ENCODE data around the gene TM9SF2. TPM values are rescaled to one million over a fixed set of nuclear protein-coding genes. Genes with fewer than 3 reads are reported as not detected.

The TM9SF2 gene
- total and polyA plus RNA-seq, 2 of the 4 experiments (the other 2 are of a cell fraction), result 46.1 to 85.5 TPM

GRCh38 chr13:99585609-99586008 is 84.3 kb downstream of the TM9SF2 start:
- H4K5ac ChIP-seq (ENCODE audit: low read depth, low read length), result no peak overlapping the region
- intact Hi-C loops (cut with micrococcal nuclease), result no loop called here
- H4K8ac ChIP-seq (ENCODE audit: low read depth in 2 of 2, low read length in 2 of 2), result no peak overlapping the region
- POLR2A ChIA-PET (ENCODE audit: unreplicated experiment), result no interaction called here
- no peak overlapping the region for H4K91ac ChIP-seq (ENCODE audit: insufficient read depth, low read depth, low read length)
- no peak overlapping the region for H3K4ac ChIP-seq (ENCODE audit: low read depth, low read length)
- H3K56ac ChIP-seq (ENCODE audit: extremely low read depth, insufficient read depth, low read length), result no peak overlapping the region
- no peak overlapping the region for H3K9ac ChIP-seq (ENCODE audit: low read depth, low read length)
- H3K79me1 ChIP-seq (ENCODE audit: low read depth in 1 of 2, low read length in 2 of 2), result no peaks in the 10 kb centered on the region
- H2AK5ac ChIP-seq (ENCODE audit: low read depth, low read length), result no peak overlapping the region
- no peak overlapping the region for H2AFZ ChIP-seq (replicated peaks; ENCODE audit: low read length, poor library complexity)
- H2BK15ac ChIP-seq (ENCODE audit: low read depth, low read length), result no peak overlapping the region
- peaks cover 6% of the 10 kb centered on the region; the same call in 1 of the 2 replicates for H3K4me1 ChIP-seq (ENCODE audit: control insufficient read depth, insufficient read depth, low read length)
- CTCF ChIA-PET, result no interaction called here
- no peak overlapping the region for H3K23ac ChIP-seq (ENCODE audit: low read depth, low read length)
- H3K14ac ChIP-seq (replicated peaks; ENCODE audit: low read depth, low read length), result no peak overlapping the region
- H3K4me3 ChIP-seq (ENCODE audit: insufficient read depth, low read depth, low read length), result no peak overlapping the region
- no peak overlapping the region for H2BK20ac ChIP-seq (ENCODE audit: low read depth, low read length)
- no peak overlapping the region for H2BK5ac ChIP-seq (ENCODE audit: low read depth, low read length, poor library complexity, severe bottlenecking)
- TF ChIP-seq RCOR1 (IDR thresholded peaks at IDR 0.05; ENCODE audit: insufficient replicate concordance, low read length) (no peak), ELK1 (IDR thresholded peaks at IDR 0.05; ENCODE audit: borderline replicate concordance, low read depth, low read length) (no peak)
- H3K36me3 ChIP-seq (ENCODE audit: control insufficient read depth, insufficient read depth, low read length), result no peaks in the 10 kb centered on the region
- no peak overlapping the region for H2AK9ac ChIP-seq (replicated peaks; ENCODE audit: low read depth, low read length, poor library complexity)
- H3K9me3 ChIP-seq (ENCODE audit: control insufficient read depth, insufficient read depth, low read length), result no peaks in the 10 kb centered on the region
- in situ Hi-C loops (cut with MboI; ENCODE audit: low sequenced_read_pairs), result no loop called here
- no TSS peak for BruUV-seq (replicated peaks)
- H2BK120ac ChIP-seq (ENCODE audit: low read depth, low read length), result no peak overlapping the region
- no peak overlapping the region for H3K18ac ChIP-seq (ENCODE audit: low read depth, low read length)
- no CpG with 5 or more reads among the region's 3 CpGs for WGBS, 2 experiments (ENCODE audit: extremely low coverage in 2 of 2, insufficient read length in 1 of 2)
- H3K27ac ChIP-seq (ENCODE audit: insufficient read depth, low read length), result no peak overlapping the region
- ATAC-seq (ENCODE audit: low read depth), result no peak
- peaks cover 9% of the 10 kb centered on the region; the same call in 1 of the 2 replicates for H3K9me1 ChIP-seq (ENCODE audit: insufficient read depth, low read length)
- peaks cover 2% of the 10 kb centered on the region; the same call in 1 of the 2 replicates for H3K27me3 ChIP-seq (ENCODE audit: control insufficient read depth, insufficient read depth, low read length)
- dilution Hi-C loops (cut with HindIII; ENCODE audit: low sequenced_read_pairs, unreplicated experiment), result no loop called here
- no peak overlapping the region for H3K4me2 ChIP-seq (ENCODE audit: low read depth, low read length)
- H4K20me1 ChIP-seq (ENCODE audit: insufficient read depth, low read length), result no peaks in the 10 kb centered on the region
- no peak for DNase-seq
